Effector memory CD8-positive, alpha-beta T cell (primary cell): ENCODE data around the gene LRRC45.

ENCODE experiments used
- ATAC-seq: fragments of 150-1000 bp; cut with Tn5 transposase; replicated peaks from 2 replicates; pipeline ENCODE4 v1.10.0; 2021; ENCODE audit warnings: mild to moderate bottlenecking, moderate library complexity
- DNase-seq, 3 experiments: peaks; one replicate each; pipeline ENCODE4 v3.0.0; 2021
- H3K27ac Mint-ChIP-seq, 2 donors: one replicate each; pipeline ENCODE4 v1.8.0; 2022; ENCODE audit warnings: mild to moderate bottlenecking in 2 of 2, mixed read lengths in 2 of 2, moderate library complexity in 2 of 2
- H3K27me3 Mint-ChIP-seq, 2 donors: one replicate each; pipeline ENCODE4 v1.8.0; 2022; ENCODE audit warnings: mixed read lengths in 2 of 2
- H3K36me3 Mint-ChIP-seq: one replicate; pipeline ENCODE4 v1.8.0; 2022; ENCODE audit warnings: mild to moderate bottlenecking, moderate library complexity, mixed read lengths; ENCODE audit not compliant: insufficient read depth
- H3K4me1 Mint-ChIP-seq, 2 donors: one replicate each; pipeline ENCODE4 v1.8.0; 2022; ENCODE audit warnings: low read depth in 2 of 2, mixed read lengths in 2 of 2
- H3K4me3 Mint-ChIP-seq, 2 donors: one replicate each; pipeline ENCODE4 v1.8.0; 2022; ENCODE audit warnings: mild to moderate bottlenecking in 2 of 2, mixed read lengths in 2 of 2, moderate library complexity in 2 of 2
- H3K9me3 Mint-ChIP-seq, 2 donors: one replicate each; pipeline ENCODE4 v1.8.0; 2022; ENCODE audit warnings: mixed read lengths in 2 of 2

LRRC45 gene

DNA sequence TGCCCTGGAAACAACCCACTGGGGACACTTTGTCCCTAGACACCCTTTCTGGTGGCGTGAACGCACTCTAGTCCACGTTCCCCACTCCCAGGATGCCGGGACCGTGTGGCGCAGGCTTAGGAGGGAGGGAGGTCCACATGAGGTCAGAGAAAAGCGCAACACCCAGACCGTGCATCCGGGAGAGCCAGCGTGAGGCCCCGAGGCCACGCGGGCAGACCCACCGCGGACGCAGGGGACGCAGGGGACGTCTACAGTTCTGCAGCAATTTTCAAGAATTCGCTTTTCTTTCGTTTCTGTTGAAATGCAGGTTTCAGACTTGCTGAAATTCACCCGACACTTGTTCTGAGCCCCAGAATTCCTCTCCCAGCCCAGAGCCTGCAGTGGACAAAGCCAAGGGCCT is 23.8 kb downstream of the LRRC45 start:
- H3K27ac Mint-ChIP-seq = no peak overlapping the region
- H3K9me3 Mint-ChIP-seq = no peaks in the 10 kb centered on the region
- no peak overlapping the region for H3K4me3 Mint-ChIP-seq
- H3K36me3 Mint-ChIP-seq = no peaks in the 10 kb centered on the region
- ATAC-seq (no peak), DNase-seq (no peak)
- H3K27me3 Mint-ChIP-seq = no peaks in the 10 kb centered on the region
- peaks cover 5 to 9% of the 10 kb centered on the region in 2 donors for H3K4me1 Mint-ChIP-seq

DNA sequence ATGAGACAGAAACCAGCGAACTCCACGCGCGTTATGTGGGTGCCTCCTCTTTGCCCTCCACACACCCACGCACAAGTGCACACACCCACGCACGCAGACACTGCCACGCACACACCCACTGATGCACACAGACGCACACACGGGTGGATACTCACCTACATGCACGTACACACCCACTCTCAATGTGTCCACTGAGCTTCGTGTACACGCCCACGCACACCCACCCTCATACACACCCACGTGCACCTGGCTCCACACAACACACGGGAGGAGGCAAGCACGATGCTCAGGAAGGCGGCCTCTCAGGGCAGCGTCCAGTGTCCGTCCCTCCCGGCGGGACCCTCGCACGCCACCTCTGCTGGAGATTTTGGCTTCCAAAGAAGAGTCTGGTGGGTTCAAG is 24.3 kb downstream of the LRRC45 start:
- no peak for DNase-seq
- H3K27me3 Mint-ChIP-seq = no peaks in the 10 kb centered on the region
- H3K27ac Mint-ChIP-seq = no peak overlapping the region
- no peak for ATAC-seq
- H3K4me3 Mint-ChIP-seq = no peak overlapping the region
- H3K9me3 Mint-ChIP-seq = no peaks in the 10 kb centered on the region
- peaks cover 5 to 9% of the 10 kb centered on the region in 2 donors for H3K4me1 Mint-ChIP-seq
- no peaks in the 10 kb centered on the region for H3K36me3 Mint-ChIP-seq

DNA sequence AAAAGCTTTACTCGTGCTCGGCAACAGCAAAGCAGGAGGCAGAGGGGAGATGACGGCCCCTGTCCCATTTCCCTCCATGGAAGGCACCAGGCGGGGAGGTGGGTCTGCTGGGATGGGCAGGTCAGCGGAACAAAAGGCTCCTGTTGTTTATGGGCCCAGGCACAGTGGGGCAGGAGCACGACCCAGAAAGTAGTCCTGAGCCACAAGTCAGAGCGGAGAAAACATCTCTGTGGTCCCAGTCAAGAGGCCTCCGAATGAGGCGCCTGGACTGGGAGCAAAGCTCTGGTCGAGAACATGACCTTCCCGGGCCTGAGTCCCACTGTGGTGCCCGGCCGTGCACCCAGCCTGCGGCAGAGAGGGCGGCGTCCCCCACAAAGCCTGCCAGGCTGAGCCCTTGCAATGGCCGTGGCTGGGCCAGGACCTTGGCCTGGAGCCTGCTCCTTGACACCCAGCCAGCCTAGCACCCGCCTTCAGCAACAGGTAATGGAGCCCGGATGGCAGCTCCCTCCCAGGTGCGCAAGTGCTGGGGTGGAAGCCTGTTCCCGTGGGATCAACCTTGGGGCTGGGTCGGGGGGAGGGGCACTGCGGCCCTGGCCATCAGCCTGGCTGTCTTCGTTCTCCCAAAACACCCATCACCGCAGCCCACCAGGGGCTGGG is 24.9 kb downstream of the LRRC45 start:
- Mint-ChIP-seq H3K4me1 (peaks cover 5 to 10% of the 10 kb centered on the region in 2 donors), H3K27me3 (no peaks in the 10 kb centered on the region), H3K4me3 (no peak overlapping the region), H3K9me3 (no peaks in the 10 kb centered on the region), H3K36me3 (no peaks in the 10 kb centered on the region), H3K27ac (no peak overlapping the region)
- no peak for DNase-seq
- ATAC-seq = no peak

DNA sequence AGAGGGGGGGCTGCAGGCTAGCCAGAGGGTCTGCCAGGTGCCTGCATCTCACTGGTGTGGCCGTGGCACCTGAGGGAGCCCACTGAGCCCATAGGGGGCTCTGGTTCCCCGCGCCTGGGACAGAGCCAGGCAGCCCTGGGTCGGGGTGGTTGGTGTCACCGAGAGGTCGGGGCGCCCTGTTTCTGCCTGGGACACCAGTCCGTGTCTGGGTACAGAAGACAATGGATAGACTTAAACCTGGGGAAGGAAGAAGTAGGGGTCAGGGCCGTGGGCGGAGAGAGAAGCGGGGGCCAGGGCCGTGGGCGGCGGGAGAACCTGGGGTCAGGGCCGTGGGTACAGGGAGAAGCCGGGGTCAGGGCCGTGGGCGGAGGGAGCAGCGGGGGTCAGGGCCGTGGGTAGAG is 25.5 kb downstream of the LRRC45 start:
- Mint-ChIP-seq H3K27ac (no peak overlapping the region), H3K4me3 (no peak overlapping the region)

DNA sequence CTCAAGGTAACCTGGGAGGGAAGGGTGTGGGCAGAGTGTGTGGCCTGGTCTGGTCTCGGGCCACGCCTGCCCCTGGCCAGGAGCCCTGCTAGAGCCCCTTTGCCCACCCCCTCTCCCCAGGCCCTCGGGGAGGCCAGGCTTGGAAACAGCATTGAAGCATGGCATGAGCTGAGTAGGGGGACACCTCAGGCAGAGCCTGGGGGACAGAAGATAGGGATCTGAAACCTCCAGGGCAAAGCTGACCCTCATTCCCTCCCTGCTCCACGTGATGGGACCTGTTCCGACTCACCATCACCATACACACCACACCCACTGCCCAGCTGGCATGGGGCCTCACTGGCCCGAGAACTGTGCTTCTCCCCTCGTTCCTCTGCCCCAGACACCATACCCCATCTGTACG is 26.0 kb downstream of the LRRC45 start:
- H3K36me3 Mint-ChIP-seq = no peaks in the 10 kb centered on the region
- peaks cover 5 to 18% of the 10 kb centered on the region in 2 donors for H3K4me1 Mint-ChIP-seq
- ATAC-seq = no peak
- no peak overlapping the region for H3K27ac Mint-ChIP-seq
- no peaks in the 10 kb centered on the region for H3K9me3 Mint-ChIP-seq
- H3K27me3 Mint-ChIP-seq = no peaks in the 10 kb centered on the region
- DNase-seq = no peak
- H3K4me3 Mint-ChIP-seq = no peak overlapping the region

More for the DNA sequence above, 25.5 kb downstream of the LRRC45 start:
- Mint-ChIP-seq H3K36me3 (no peaks in the 10 kb centered on the region), H3K9me3 (no peaks in the 10 kb centered on the region), H3K27me3 (no peaks in the 10 kb centered on the region), H3K4me1 (peaks cover 5 to 15% of the 10 kb centered on the region in 2 donors)
- no peak for ATAC-seq
- DNase-seq = no peak

DNA sequence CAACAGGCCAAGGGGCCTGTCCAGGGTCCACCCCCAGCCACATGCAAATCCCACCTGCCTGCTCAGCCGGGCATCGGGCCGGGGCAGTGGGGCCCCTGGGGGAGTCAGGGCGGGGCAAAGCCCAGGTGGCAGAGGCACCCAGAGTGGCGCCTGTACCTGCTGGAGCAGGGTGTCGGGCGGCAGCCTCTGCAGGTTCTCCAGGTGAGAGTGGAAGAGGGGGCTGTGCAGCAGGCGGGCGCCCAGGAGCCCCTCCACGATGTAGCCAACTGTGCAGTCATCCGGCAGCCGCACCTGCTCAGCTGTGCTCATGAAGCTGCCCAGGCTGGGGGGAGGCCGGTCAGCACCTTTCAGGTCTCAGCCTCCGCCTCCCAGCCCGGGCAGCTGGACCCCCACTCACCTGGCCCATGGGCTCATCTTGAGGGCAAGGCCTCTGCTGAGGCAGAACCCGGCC is 26.4 kb downstream of the LRRC45 start:
- no peaks in the 10 kb centered on the region for H3K9me3 Mint-ChIP-seq
- H3K27me3 Mint-ChIP-seq = no peaks in the 10 kb centered on the region
- H3K4me1 Mint-ChIP-seq = peaks cover 5 to 18% of the 10 kb centered on the region in 2 donors
- ATAC-seq (no peak), DNase-seq (no peak)
- no peak overlapping the region for H3K27ac Mint-ChIP-seq
- no peaks in the 10 kb centered on the region for H3K36me3 Mint-ChIP-seq
- peak overlapping the region in 1 of 2 donors; percentile 8 for H3K4me3 Mint-ChIP-seq

DNA sequence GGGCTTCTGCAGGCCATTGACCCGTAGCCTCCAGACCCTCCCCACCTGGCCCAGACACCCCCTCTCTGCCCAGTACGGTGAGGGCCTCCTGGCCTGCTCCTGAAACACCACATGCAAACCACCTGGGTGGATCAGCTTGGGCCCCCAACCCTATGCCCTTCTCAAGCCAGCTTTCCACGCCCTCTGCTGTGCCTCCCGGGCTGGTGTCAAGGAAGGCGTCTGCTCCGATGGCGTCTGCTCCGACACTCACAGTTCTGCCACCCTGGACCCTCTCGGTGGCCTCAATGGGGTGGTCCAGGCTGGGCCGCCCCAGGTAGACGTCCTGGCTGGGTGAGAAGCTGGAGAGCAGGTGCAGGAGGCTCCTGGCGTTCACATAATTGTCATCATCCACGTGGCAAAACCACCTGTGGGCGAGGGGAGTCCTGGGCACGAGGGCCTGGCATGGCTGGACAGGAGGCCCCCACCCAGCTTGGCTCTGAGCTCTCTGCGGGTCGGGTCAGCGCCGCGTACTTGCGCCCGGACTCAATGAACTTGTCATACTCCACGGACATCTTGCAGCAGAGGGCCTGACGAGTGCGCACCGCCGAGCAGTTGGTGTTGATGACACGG is 27.2 kb downstream of the LRRC45 start:
- H3K36me3 Mint-ChIP-seq = peaks cover 3% of the 10 kb centered on the region
- DNase-seq = no peak
- peaks cover 5 to 21% of the 10 kb centered on the region in 2 donors for H3K4me1 Mint-ChIP-seq
- H3K9me3 Mint-ChIP-seq = no peaks in the 10 kb centered on the region
- H3K27ac Mint-ChIP-seq = peak overlapping the region; percentile 75 to 89
- H3K27me3 Mint-ChIP-seq = no peaks in the 10 kb centered on the region
- H3K4me3 Mint-ChIP-seq = peak overlapping the region; percentile 80 to 88
- ATAC-seq = no peak

DNA sequence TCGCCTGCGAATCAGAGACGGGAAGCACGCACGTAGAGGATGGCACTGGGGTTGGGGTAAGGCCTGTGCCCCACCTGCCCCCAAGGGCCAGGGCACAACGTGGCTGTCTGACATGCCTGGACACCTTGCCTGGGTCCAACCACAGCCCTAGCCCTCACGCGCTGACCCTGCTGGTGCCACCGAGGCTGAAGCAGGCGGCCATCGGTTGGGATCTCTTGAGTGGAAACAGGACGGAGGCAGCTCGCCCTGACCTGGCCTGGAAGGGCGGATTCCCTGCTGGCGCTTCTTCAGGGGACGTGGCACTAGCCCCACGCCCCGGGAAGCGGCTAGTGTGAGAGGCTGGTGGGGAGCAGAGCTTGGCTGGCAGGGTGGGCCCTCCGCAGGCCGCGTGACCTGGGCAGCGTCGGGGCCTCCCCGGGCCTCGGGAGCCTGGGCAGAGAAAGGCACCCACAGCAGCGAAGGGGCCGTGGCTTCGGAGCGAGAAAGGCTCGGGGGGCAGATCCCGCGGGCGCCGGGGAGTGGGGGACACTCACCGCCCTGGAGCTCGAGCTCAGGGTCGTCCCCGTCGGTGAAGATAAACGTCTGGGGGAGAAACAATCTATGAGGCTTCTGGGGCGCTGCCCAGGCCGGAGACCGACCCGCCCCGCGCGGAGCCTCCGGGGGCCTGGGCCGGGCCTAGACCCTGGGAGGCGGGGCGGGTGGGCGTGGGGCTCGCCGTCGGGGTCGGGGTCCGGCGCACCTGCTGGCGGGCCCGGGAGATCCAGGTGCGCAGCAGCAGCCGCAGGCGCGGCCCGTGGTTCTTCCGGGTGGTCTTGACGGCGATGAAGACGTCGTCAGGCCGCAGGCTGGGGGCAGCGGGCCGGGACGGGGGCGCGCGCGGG is 27.9 kb downstream of the LRRC45 start:
- no peak for DNase-seq
- peak overlapping the region; percentile 80 to 88 for H3K4me3 Mint-ChIP-seq
- H3K36me3 Mint-ChIP-seq = peaks cover 3% of the 10 kb centered on the region
- H3K9me3 Mint-ChIP-seq = no peaks in the 10 kb centered on the region
- no peaks in the 10 kb centered on the region for H3K27me3 Mint-ChIP-seq
- peak overlapping the region; percentile 75 to 89 for H3K27ac Mint-ChIP-seq
- ATAC-seq = peak; percentile 14
- peaks cover 5 to 22% of the 10 kb centered on the region in 2 donors for H3K4me1 Mint-ChIP-seq

DNA sequence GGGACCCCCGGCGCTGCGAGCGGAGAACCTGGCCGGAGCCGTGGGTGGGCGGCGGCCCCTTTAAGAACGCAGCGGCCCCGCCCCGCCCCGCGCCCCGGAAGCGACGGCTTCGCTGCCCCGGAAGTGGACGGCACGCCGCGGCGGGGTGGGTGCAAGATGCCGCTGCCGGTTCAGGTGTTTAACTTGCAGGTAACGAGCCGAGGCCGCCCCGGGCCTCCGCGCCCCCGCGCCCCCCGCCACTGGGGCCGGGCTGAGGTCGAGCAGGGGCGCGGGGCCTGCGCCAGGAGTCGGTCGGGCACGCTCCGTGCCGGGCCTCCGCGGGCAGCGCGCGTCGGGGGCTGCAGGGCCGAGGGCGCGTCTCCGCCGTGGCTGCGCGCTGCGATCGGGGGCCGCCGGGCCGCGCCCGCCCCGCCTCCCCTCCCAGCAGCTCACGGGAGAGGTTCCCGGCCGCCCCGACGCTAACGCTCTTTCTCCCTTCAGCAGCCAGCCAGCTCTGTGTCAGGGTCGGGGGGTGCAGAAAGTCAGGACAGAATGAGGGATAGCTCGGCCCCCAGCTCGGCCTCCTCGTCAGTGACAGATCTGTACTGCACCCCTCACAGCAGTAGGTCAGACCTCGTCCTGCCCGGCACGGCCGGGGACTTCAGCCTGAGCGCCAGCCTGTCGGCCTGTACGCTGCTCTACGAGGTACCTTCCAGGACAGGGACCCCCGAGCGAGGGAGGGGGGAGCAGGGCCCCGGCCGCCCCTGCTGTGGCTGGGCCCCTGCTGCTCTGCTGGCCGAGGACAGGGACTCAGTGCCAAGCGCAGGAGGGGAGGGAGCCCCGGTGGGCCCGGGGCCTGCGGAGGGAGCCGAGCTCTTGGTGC is 28.9 kb downstream of the LRRC45 start, which contains the start of the genes GPS1 and RFNG:
GPS1 (plus strand) TSS at position 123 of the 862 bp plus-strand sequence; CDS start at position 157, 34 bp downstream.
RFNG (minus strand) TSS at position 36 of the 862 bp plus-strand sequence. CDS start 45 bp downstream, outside the sequence.
- H3K4me3 Mint-ChIP-seq = peak within 1 kb of the TSS; percentile 80 to 88
- peak; percentile 72 to 74 (median 73) for DNase-seq
- peaks cover 7% of the 10 kb centered on the region for H3K36me3 Mint-ChIP-seq
- H3K27me3 Mint-ChIP-seq = no peaks in the 10 kb centered on the region
- peaks cover 5 to 22% of the 10 kb centered on the region in 2 donors for H3K4me1 Mint-ChIP-seq
- peak within 1 kb of the TSS; percentile 75 to 89 for H3K27ac Mint-ChIP-seq
- no peaks in the 10 kb centered on the region for H3K9me3 Mint-ChIP-seq
- ATAC-seq = peak; percentile 97

DNA sequence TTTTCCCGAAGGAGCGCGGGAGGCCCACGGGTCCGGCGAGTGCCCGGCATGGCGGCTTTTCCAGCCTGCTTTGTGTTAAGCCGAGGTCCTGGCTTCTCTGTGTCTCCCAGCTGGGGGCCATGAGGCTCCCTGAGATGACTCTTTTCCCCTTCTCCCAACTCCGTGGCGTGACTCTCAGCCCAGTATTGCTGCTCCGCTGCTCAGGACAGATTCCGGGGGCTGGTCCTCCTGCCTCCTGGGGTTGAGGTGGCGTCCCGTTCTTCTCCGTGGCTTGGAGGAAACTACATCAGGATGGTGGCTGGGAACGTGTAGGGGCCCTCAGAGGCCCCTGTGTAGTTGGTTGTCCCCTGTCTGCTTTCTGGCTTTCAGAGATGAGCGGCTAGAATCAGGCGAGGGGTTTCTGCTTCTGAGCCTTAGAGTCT is 29.5 kb downstream of the LRRC45 start:
- Mint-ChIP-seq H3K36me3 (peaks cover 9% of the 10 kb centered on the region), H3K27me3 (no peaks in the 10 kb centered on the region), H3K4me3 (peak overlapping the region; percentile 78 to 83), H3K9me3 (no peaks in the 10 kb centered on the region), H3K4me1 (peaks cover 5 to 22% of the 10 kb centered on the region in 2 donors), H3K27ac (no peak overlapping the region)
- DNase-seq = no peak
- ATAC-seq = no peak

DNA sequence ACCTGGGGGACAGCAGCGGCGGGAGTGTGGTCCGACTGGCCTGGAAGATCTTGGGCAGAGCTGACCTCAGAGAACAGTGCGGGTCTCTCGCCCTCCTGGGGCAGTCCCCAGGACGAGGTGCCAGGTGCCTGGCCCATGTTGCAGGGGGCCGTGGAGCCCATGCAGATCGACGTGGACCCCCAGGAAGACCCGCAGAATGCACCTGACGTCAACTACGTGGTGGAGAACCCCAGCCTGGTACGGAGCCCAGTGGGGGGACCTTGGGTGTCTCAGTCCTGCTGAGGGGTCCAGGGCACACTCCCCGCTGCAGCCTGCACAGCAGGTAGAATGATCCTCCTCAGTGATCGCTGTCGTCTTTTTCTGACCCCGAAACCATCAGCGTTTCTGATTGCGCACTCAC is 30.0 kb downstream of the LRRC45 start:
- no peaks in the 10 kb centered on the region for H3K9me3 Mint-ChIP-seq
- H3K4me3 Mint-ChIP-seq = peak overlapping the region; percentile 78 to 83
- no peak for DNase-seq
- no peak for ATAC-seq
- peaks cover 5 to 22% of the 10 kb centered on the region in 2 donors for H3K4me1 Mint-ChIP-seq
- no peaks in the 10 kb centered on the region for H3K27me3 Mint-ChIP-seq
- H3K27ac Mint-ChIP-seq = no peak overlapping the region
- peaks cover 11% of the 10 kb centered on the region for H3K36me3 Mint-ChIP-seq

DNA sequence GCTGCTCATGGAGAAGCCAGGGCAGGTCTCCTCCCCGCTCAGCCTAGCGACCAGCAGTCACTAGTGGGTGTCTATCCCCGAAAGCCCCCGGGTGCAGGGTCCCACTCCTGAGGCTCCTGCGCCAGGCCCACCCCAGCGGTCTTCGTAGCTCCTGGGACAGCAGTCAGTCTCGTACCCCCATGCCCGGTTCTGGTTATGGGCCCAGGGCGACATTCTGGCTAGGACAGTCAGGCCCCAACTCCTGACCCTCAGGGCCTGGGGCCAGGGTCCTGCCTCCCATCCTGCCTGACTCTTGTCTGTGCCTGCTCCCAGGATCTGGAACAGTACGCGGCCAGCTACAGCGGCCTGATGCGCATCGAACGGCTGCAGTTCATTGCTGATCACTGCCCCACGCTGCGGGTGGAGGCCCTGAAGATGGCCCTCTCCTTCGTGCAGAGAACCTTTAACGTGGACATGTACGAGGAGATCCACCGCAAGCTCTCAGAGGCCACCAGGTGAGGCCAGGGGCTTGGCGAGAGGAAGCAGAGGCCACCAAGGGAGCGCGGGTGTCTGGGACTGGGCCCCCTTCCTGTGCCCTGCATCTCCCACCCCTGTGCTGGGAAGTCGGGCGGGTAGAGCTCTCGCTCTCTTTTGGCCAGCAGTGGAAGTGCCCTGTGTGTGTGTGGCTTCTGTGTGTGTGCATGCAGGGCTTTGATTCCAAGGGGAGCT is 30.6 kb downstream of the LRRC45 start:
- peak overlapping the region; percentile 78 to 83 for H3K4me3 Mint-ChIP-seq
- H3K27me3 Mint-ChIP-seq = no peaks in the 10 kb centered on the region
- H3K4me1 Mint-ChIP-seq = peaks cover 5 to 22% of the 10 kb centered on the region in 2 donors
- ATAC-seq (no peak), DNase-seq (no peak)
- peaks cover 11% of the 10 kb centered on the region for H3K36me3 Mint-ChIP-seq
- no peaks in the 10 kb centered on the region for H3K9me3 Mint-ChIP-seq
- H3K27ac Mint-ChIP-seq = no peak overlapping the region
